CD14-positive monocyte (primary cell): Measurements from ENCODE around the gene SMTN. TPM values are rescaled to one million over a fixed set of nuclear protein-coding genes. Genes with fewer than 3 reads are reported as not detected.

Experiments used
- DNase-seq, 3 donors: peaks; one replicate each; pipeline ENCODE4 v3.0.0-alpha.2; 2011 to 2022
- H2AFZ ChIP-seq: 2 replicates; pipeline ENCODE4 v1.6.0; 2012; ENCODE audit warnings: mild to moderate bottlenecking, low read depth, low read length, inconsistent platforms; ENCODE audit not compliant: insufficient read depth, poor library complexity, severe bottlenecking
- H3K27ac ChIP-seq, 2 donors: 1 replicate in 1 of 2; 2 replicates in 1 of 2; pipeline ENCODE4 v1.5.1; 2012 to 2013; ENCODE audit warnings: low read length in 2 of 2, control low read depth in 1 of 2, inconsistent platforms in 1 of 2, low read depth in 1 of 2, mild to moderate bottlenecking in 1 of 2
- H3K27me3 ChIP-seq, 2 donors: one replicate each; pipeline versions ENCODE4 v1.6.0 to v1.6.1; 2011 to 2013; ENCODE audit warnings: low read length in 2 of 2; ENCODE audit not compliant: control insufficient read depth in 2 of 2, insufficient read depth in 2 of 2
- H3K36me3 ChIP-seq, 2 donors: replicated peaks in 1 of 2; 1 replicate in 1 of 2; 2 replicates in 1 of 2; pipeline versions ENCODE4 v1.5.1 to v1.6.1; 2012 to 2013; ENCODE audit warnings: low read length in 2 of 2, control low read depth in 1 of 2, inconsistent platforms in 1 of 2, mild to moderate bottlenecking in 1 of 2; ENCODE audit not compliant: insufficient read depth in 2 of 2, control insufficient read depth in 1 of 2
- H3K4me1 ChIP-seq, 2 donors: 1 replicate in 1 of 2; 2 replicates in 1 of 2; pipeline versions ENCODE4 v1.5.1 to v1.6.1; 2012 to 2013; ENCODE audit warnings: low read length in 2 of 2, control low read depth in 1 of 2, inconsistent platforms in 1 of 2, mild to moderate bottlenecking in 1 of 2, moderate library complexity in 1 of 2; ENCODE audit not compliant: insufficient read depth in 2 of 2, control insufficient read depth in 1 of 2
- H3K4me2 ChIP-seq: replicated peaks from 2 replicates; pipeline ENCODE3; 2012; ENCODE audit warnings: low read length, moderate library complexity, mild to moderate bottlenecking; ENCODE audit not compliant: poor library complexity, severe bottlenecking; ENCODE audit errors: extremely low read depth
- H3K4me3 ChIP-seq, 3 experiments: fragments of 200-600 bp in 1 of 3; sonication (generic) in 1 of 3; replicated peaks in 1 of 3; 1 replicate in 2 of 3; 2 replicates in 1 of 3; pipeline ENCODE4 v1.5.1; 2011 to 2013; ENCODE audit warnings: low read length in 3 of 3, mild to moderate bottlenecking in 3 of 3, control low read depth in 2 of 3, low read depth in 2 of 3, inconsistent platforms in 1 of 3, moderate library complexity in 1 of 3
- H3K79me2 ChIP-seq: 2 replicates; pipeline ENCODE4 v1.6.0; 2012; ENCODE audit warnings: mild to moderate bottlenecking, control low read depth, inconsistent platforms, low read length, moderate library complexity; ENCODE audit not compliant: insufficient read depth
- H3K9ac ChIP-seq: 2 replicates; pipeline ENCODE4 v1.6.0; 2017; ENCODE audit warnings: low read length, mild to moderate bottlenecking; ENCODE audit not compliant: insufficient read depth, poor library complexity, severe bottlenecking
- H3K9me3 ChIP-seq, 2 donors: replicated peaks in 1 of 2; 1 replicate in 1 of 2; 2 replicates in 1 of 2; pipeline versions ENCODE4 v1.5.1 to v1.6.1; 2012 to 2013; ENCODE audit warnings: low read length in 2 of 2, control low read depth in 1 of 2; ENCODE audit not compliant: control insufficient read depth in 1 of 2, insufficient read depth in 1 of 2
- H4K20me1 ChIP-seq: 2 replicates; pipeline ENCODE4 v1.6.0; 2012; ENCODE audit warnings: mild to moderate bottlenecking, low read length, control low read depth, moderate library complexity; ENCODE audit not compliant: insufficient read depth
- H3K27ac Mint-ChIP-seq, 7 donors: one replicate each; pipeline ENCODE4 v1.8.0; 2020; ENCODE audit warnings: mild to moderate bottlenecking in 7 of 7, mixed read lengths in 7 of 7, moderate library complexity in 6 of 7, inconsistent platforms in 2 of 7
- H3K27me3 Mint-ChIP-seq, 3 donors: one replicate each; pipeline ENCODE4 v1.8.0; 2021 to 2022; ENCODE audit warnings: low read depth in 3 of 3, mild to moderate bottlenecking in 3 of 3, mixed read lengths in 3 of 3, moderate library complexity in 3 of 3, inconsistent platforms in 1 of 3
- H3K36me3 Mint-ChIP-seq, 2 donors: one replicate each; pipeline ENCODE4 v1.8.0; 2020; ENCODE audit warnings: mixed read lengths in 2 of 2, inconsistent platforms in 1 of 2, mild to moderate bottlenecking in 1 of 2
- H3K4me1 Mint-ChIP-seq: one replicate; pipeline ENCODE4 v1.8.0; 2020; ENCODE audit warnings: mild to moderate bottlenecking, mixed read lengths
- H3K4me3 Mint-ChIP-seq, 2 donors: one replicate each; pipeline ENCODE4 v1.8.0; 2020; ENCODE audit warnings: mild to moderate bottlenecking in 2 of 2, mixed read lengths in 2 of 2, moderate library complexity in 1 of 2
- H3K9me3 Mint-ChIP-seq, 7 donors: one replicate each; pipeline ENCODE4 v1.8.0; 2020 to 2022; ENCODE audit warnings: mixed read lengths in 7 of 7, mild to moderate bottlenecking in 6 of 7, moderate library complexity in 6 of 7, inconsistent platforms in 2 of 7
- CTCF ChIP-seq: fragments of 200-600 bp; IDR thresholded peaks from one replicate; pipeline ENCODE4 v1.8.0; 2022; ENCODE audit warnings: antibody characterized with exemption, mild to moderate bottlenecking
- WGBS: methylation state at CpG from one replicate; pipeline ENCODE4 v1.1.5; 2013; ENCODE audit warnings: missing lambda C conversion rate; ENCODE audit not compliant: insufficient coverage; 5-methylcytosine and 5-hydroxymethylcytosine counted together
- intact Hi-C, 2 donors: fragments of 100-400 bp; cut with micrococcal nuclease; formaldehyde crosslinking; loops; one replicate each; pipeline versions ENCODE4 v1.15.0 to v1.15.1; 2023
- polyA plus RNA-seq, 3 donors: library from polyadenylated mRNA; depleted of rRNA in 1 of 3; unstranded in 2 of 3; stranded (reverse) in 1 of 3; fragments of 300-500 nt in 2 of 3; fragments of >200 nt in 1 of 3; fragmentation: Illumina TruSeq in 2 of 3; gene quantifications; 1 replicate in 2 of 3; 2 replicates in 1 of 3; pipeline ENCODE4 v1.2.3, GENCODE V29; 2012 to 2021

Gene SMTN
- polyA plus RNA-seq, 3 donors: 0.87 to 13.3 (median 0.88) TPM

GRCh38 chr22:31103111-31103510, 22.0 kb downstream of the SMTN start:
- WGBS: 100% methylated on average over 1 of the region's 2 CpGs
- Histone ChIP-seq H3K9ac (no peak overlapping the region), H3K9me3 (no peaks in the 10 kb centered on the region), H3K27ac (no peak overlapping the region), H2AFZ (no peak overlapping the region), H3K36me3 (peaks cover 10 to 12% of the 10 kb centered on the region in 2 donors), H3K4me1 (peaks cover 8 to 11% of the 10 kb centered on the region in 2 donors), H3K4me3 (no peak overlapping the region), H4K20me1 (no peaks in the 10 kb centered on the region), H3K79me2 (no peaks in the 10 kb centered on the region), H3K27me3 (peaks cover 0 to 2% of the 10 kb centered on the region in 2 donors), H3K4me2 (no peak overlapping the region)
- intact Hi-C loops: loop anchor here in 1 of 2 donors (10.0 kb wide), 2 partner anchors 132 to 172 kb away; no protein-coding TSS in a partner anchor
- peaks cover 10% of the 10 kb centered on the region for H3K4me1 Mint-ChIP-seq
- DNase-seq: no peak
- peaks cover 19 to 34% of the 10 kb centered on the region in 2 donors for H3K36me3 Mint-ChIP-seq
- no peak overlapping the region for H3K4me3 Mint-ChIP-seq
- peaks cover 0 to 1% (median 0%) of the 10 kb centered on the region in 7 donors for H3K9me3 Mint-ChIP-seq
- H3K27ac Mint-ChIP-seq: peak overlapping the region in 1 of 7 donors; percentile 21
- peaks cover 5 to 14% (median 14%) of the 10 kb centered on the region in 3 donors for H3K27me3 Mint-ChIP-seq
- no peak for TF ChIP-seq CTCF

- Mint-ChIP-seq H3K27me3 (peaks cover 5 to 18% (median 14%) of the 10 kb centered on the region in 3 donors), H3K4me1 (peaks cover 11% of the 10 kb centered on the region), H3K4me3 (no peak overlapping the region), H3K27ac (no peak overlapping the region), H3K36me3 (peaks cover 19 to 25% of the 10 kb centered on the region in 2 donors), H3K9me3 (peaks cover 0 to 1% (median 0%) of the 10 kb centered on the region in 7 donors)
- H3K79me2 ChIP-seq: no peaks in the 10 kb centered on the region
- H3K4me3 ChIP-seq: no peak overlapping the region
- DNase-seq: no peak
- peaks cover 0 to 2% of the 10 kb centered on the region in 2 donors for H3K27me3 ChIP-seq
- no peak overlapping the region for H3K9ac ChIP-seq
- 94% methylated on average over 22 of the region's 33 CpGs for WGBS
- H3K36me3 ChIP-seq: peaks cover 9 to 10% of the 10 kb centered on the region in 2 donors
- no peaks in the 10 kb centered on the region for H4K20me1 ChIP-seq
- no peak overlapping the region for H2AFZ ChIP-seq
- H3K9me3 ChIP-seq: no peaks in the 10 kb centered on the region
- TF ChIP-seq CTCF: no peak
- H3K27ac ChIP-seq: no peak overlapping the region
- intact Hi-C loops: loop anchor here in 1 of 2 donors (10.0 kb wide), 2 partner anchors 131 to 171 kb away; no protein-coding TSS in a partner anchor
- H3K4me1 ChIP-seq: peaks cover 12 to 14% of the 10 kb centered on the region in 2 donors
- no peak overlapping the region for H3K4me2 ChIP-seq
Observed at GRCh38 chr22:31103899-31104694, 23.0 kb downstream of the SMTN start.
